Measurements from ENCODE around the gene STARD10. TPM values are rescaled to one million over a fixed set of nuclear protein-coding genes. Genes with fewer than 3 reads are reported as not detected.

Gene STARD10
- total RNA-seq, 1 donor from 2014 or later, result 38.4 TPM

GRCh38 chr11:72824811-72825505 lies 31.1 kb upstream of the STARD10 start:
- peaks cover 12% of the 10 kb centered on the region for H3K36me3 Mint-ChIP-seq (ENCODE audit: low read depth, unreplicated experiment)
- H4K20me1 ChIP-seq (ENCODE audit: insufficient read depth, low read length), result no peaks in the 10 kb centered on the region
- peaks cover 14% of the 10 kb centered on the region for H3K4me1 ChIP-seq (ENCODE audit: insufficient read depth, low read length)
- H3K27me3 Mint-ChIP-seq (ENCODE audit: low read depth, unreplicated experiment), result peaks cover 2% of the 10 kb centered on the region
- peak overlapping the region; percentile 9 for H3K27ac Mint-ChIP-seq (ENCODE audit: unreplicated experiment)
- H3K4me3 ChIP-seq (ENCODE audit: insufficient read depth, low read depth, low read length), result no peak overlapping the region
- FAIRE-seq (no peak), DNase-seq (ENCODE audit: low read depth) (no peak)
- no peak overlapping the region for H2AFZ ChIP-seq (ENCODE audit: low read depth, low read length)
- H3K9me3 ChIP-seq (ENCODE audit: insufficient read depth, low read depth, low read length), result no peaks in the 10 kb centered on the region
- no peak overlapping the region for H3K9ac ChIP-seq (ENCODE audit: low read length)
- peaks cover 4% of the 10 kb centered on the region for H3K4me1 Mint-ChIP-seq (ENCODE audit: low read depth, unreplicated experiment)
- H3K27ac ChIP-seq (ENCODE audit: low read depth, low read length), result no peak overlapping the region
- no peak overlapping the region for H3K4me2 ChIP-seq (ENCODE audit: low read length)
- TF ChIP-seq CTCF (IDR thresholded peaks at IDR 0.05; ENCODE audit: insufficient read depth, low read depth, low read length) (no peak), EZH2 (IDR thresholded peaks at IDR 0.05; ENCODE audit: insufficient read depth, low read length) (no peak)
- H3K4me3 Mint-ChIP-seq (ENCODE audit: unreplicated experiment), result no peak overlapping the region
- H3K9me3 Mint-ChIP-seq (ENCODE audit: unreplicated experiment), result no peaks in the 10 kb centered on the region
- H3K27me3 ChIP-seq (ENCODE audit: insufficient read depth, low read length), result no peaks in the 10 kb centered on the region
- H3K79me2 ChIP-seq (ENCODE audit: insufficient read depth, low read length), result no peaks in the 10 kb centered on the region
- no peaks in the 10 kb centered on the region for H3K36me3 ChIP-seq (ENCODE audit: insufficient read depth, low read length)

GRCh38 chr11:72824020-72824419 lies 30.2 kb upstream of the STARD10 start:
- Mint-ChIP-seq H3K9me3 (ENCODE audit: unreplicated experiment) (no peaks in the 10 kb centered on the region), H3K4me3 (ENCODE audit: unreplicated experiment) (no peak overlapping the region), H3K27me3 (ENCODE audit: low read depth, unreplicated experiment) (peaks cover 2% of the 10 kb centered on the region), H3K36me3 (ENCODE audit: low read depth, unreplicated experiment) (peaks cover 13% of the 10 kb centered on the region), H3K4me1 (ENCODE audit: low read depth, unreplicated experiment) (peaks cover 4% of the 10 kb centered on the region), H3K27ac (ENCODE audit: unreplicated experiment) (no peak overlapping the region)
- Histone ChIP-seq H2AFZ (ENCODE audit: low read depth, low read length) (no peak overlapping the region), H4K20me1 (ENCODE audit: insufficient read depth, low read length) (no peaks in the 10 kb centered on the region), H3K27me3 (ENCODE audit: insufficient read depth, low read length) (no peaks in the 10 kb centered on the region), H3K9ac (ENCODE audit: low read length) (no peak overlapping the region), H3K79me2 (ENCODE audit: insufficient read depth, low read length) (no peaks in the 10 kb centered on the region), H3K9me3 (ENCODE audit: insufficient read depth, low read depth, low read length) (no peaks in the 10 kb centered on the region), H3K4me2 (ENCODE audit: low read length) (no peak overlapping the region), H3K4me3 (ENCODE audit: insufficient read depth, low read depth, low read length) (no peak overlapping the region), H3K27ac (ENCODE audit: low read depth, low read length) (no peak overlapping the region), H3K36me3 (ENCODE audit: insufficient read depth, low read length) (no peaks in the 10 kb centered on the region), H3K4me1 (ENCODE audit: insufficient read depth, low read length) (peaks cover 14% of the 10 kb centered on the region)
- DNase-seq (ENCODE audit: low read depth), result no peak
- FAIRE-seq, result no peak
- TF ChIP-seq CTCF (IDR thresholded peaks at IDR 0.05; ENCODE audit: insufficient read depth, low read depth, low read length), result no peak
- no peak for TF ChIP-seq EZH2 (IDR thresholded peaks at IDR 0.05; ENCODE audit: insufficient read depth, low read length)

- H3K4me1 ChIP-seq (ENCODE audit: insufficient read depth, low read length), result peaks cover 14% of the 10 kb centered on the region
- TF ChIP-seq CTCF (IDR thresholded peaks at IDR 0.05; ENCODE audit: insufficient read depth, low read depth, low read length), result no peak
- TF ChIP-seq EZH2 (IDR thresholded peaks at IDR 0.05; ENCODE audit: insufficient read depth, low read length), result no peak
- no peak overlapping the region for H3K9ac ChIP-seq (ENCODE audit: low read length)
- FAIRE-seq (no peak), DNase-seq (ENCODE audit: low read depth) (no peak)
- no peaks in the 10 kb centered on the region for H4K20me1 ChIP-seq (ENCODE audit: insufficient read depth, low read length)
- no peaks in the 10 kb centered on the region for H3K79me2 ChIP-seq (ENCODE audit: insufficient read depth, low read length)
- Mint-ChIP-seq H3K4me3 (ENCODE audit: unreplicated experiment) (peak overlapping the region; percentile 27), H3K36me3 (ENCODE audit: low read depth, unreplicated experiment) (peaks cover 15% of the 10 kb centered on the region), H3K4me1 (ENCODE audit: low read depth, unreplicated experiment) (peaks cover 1% of the 10 kb centered on the region), H3K27ac (ENCODE audit: unreplicated experiment) (no peak overlapping the region), H3K9me3 (ENCODE audit: unreplicated experiment) (peaks cover under 1% of the 10 kb centered on the region), H3K27me3 (ENCODE audit: low read depth, unreplicated experiment) (peaks cover 2% of the 10 kb centered on the region)
- H3K4me3 ChIP-seq (ENCODE audit: insufficient read depth, low read depth, low read length), result no peak overlapping the region
- H3K27ac ChIP-seq (ENCODE audit: low read depth, low read length), result no peak overlapping the region
- H3K9me3 ChIP-seq (ENCODE audit: insufficient read depth, low read depth, low read length), result no peaks in the 10 kb centered on the region
- no peak overlapping the region for H3K4me2 ChIP-seq (ENCODE audit: low read length)
- H3K27me3 ChIP-seq (ENCODE audit: insufficient read depth, low read length), result no peaks in the 10 kb centered on the region
- H2AFZ ChIP-seq (ENCODE audit: low read depth, low read length), result no peak overlapping the region
- H3K36me3 ChIP-seq (ENCODE audit: insufficient read depth, low read length), result peaks cover 3% of the 10 kb centered on the region
Measured at GRCh38 chr11:72823105-72823804, 29.4 kb upstream of the STARD10 start.

All from astrocyte (in vitro differentiated cells and primary cell).